Prostate gland (tissue), 2 donors: ENCODE results near the gene MPI. TPM values are rescaled to one million over a fixed set of nuclear protein-coding genes. Genes with fewer than 3 reads are reported as not detected.
"Not testable (repeated sequence)": the region's sequence is repeated elsewhere in the genome, so short reads cannot be mapped to it uniquely, and the experiment has no call there.

Source experiments
- DNase-seq: peaks from one replicate; pipeline ENCODE4 v3.0.0-alpha.2; 2019; ENCODE audit warnings: low spot score
- H3K27ac ChIP-seq, 2 donors: fragments of 200-600 bp; sonication (generic); 2 replicates each; pipeline ENCODE4 v1.5.1; 2017 to 2019
- H3K27me3 ChIP-seq: fragments of 200-600 bp; sonication (generic); replicated peaks from 2 replicates; pipeline ENCODE4 v1.5.1; 2019; ENCODE audit not compliant: insufficient read depth
- H3K36me3 ChIP-seq, 2 donors: fragments of 200-600 bp; sonication (generic); 1 replicate in 1 of 2; 2 replicates in 1 of 2; pipeline versions ENCODE4 v1.5.1 to v1.8.1; 2017 to 2019
- H3K4me1 ChIP-seq: fragments of 200-600 bp; sonication (generic); replicated peaks from 2 replicates; pipeline ENCODE4 v1.5.1; 2019
- H3K4me3 ChIP-seq, 2 donors: fragments of 200-600 bp; sonication (generic); 2 replicates each; pipeline ENCODE4 v1.5.1; 2017 to 2019
- H3K9me3 ChIP-seq: fragments of 200-600 bp; sonication (generic); 2 replicates; pipeline ENCODE4 v1.5.1; 2017
- POLR2A ChIP-seq: fragments of 450-650 bp; IDR thresholded peaks from one replicate; pipeline ENCODE4 v1.6.1; 2016; ENCODE audit warnings: antibody characterized with exemption, mild to moderate bottlenecking
- POLR2AphosphoS5 ChIP-seq: sonication (generic); formaldehyde crosslinking; IDR thresholded peaks from one replicate; pipeline ENCODE4 v1.6.1; 2017; ENCODE audit warnings: antibody characterized with exemption
- WGBS: methylation state at CpG from one replicate; pipeline ENCODE4 v1.1.5; 2018; 5-methylcytosine and 5-hydroxymethylcytosine counted together
- intact Hi-C: fragments of 100-400 bp; cut with DNase I; formaldehyde crosslinking; loops from one replicate; pipeline ENCODE4 v1.14.2; 2022
- total RNA-seq, 2 donors: library from RNA; depleted of rRNA; stranded (reverse); fragments of >200 nt; gene quantifications; one replicate each; pipeline ENCODE4 v1.1.0, GENCODE V29; 2016
- TF ChIP-seq, protein P1 (sequence below), 4 experiments: fragments of 200-600 bp in 2 of 4; fragments of 450-650 bp in 2 of 4; sonication (generic) in 2 of 4; IDR thresholded peaks; 1 replicate in 3 of 4; 2 replicates in 1 of 4; pipeline ENCODE4 v1.5.1; 2016 to 2019; ENCODE audit warnings: antibody characterized with exemption in 4 of 4, mild to moderate bottlenecking in 2 of 4, moderate library complexity in 2 of 4

MPI gene
- total RNA-seq, 2 donors from 2014 or later = 48.5 to 91.4 TPM

DNA sequence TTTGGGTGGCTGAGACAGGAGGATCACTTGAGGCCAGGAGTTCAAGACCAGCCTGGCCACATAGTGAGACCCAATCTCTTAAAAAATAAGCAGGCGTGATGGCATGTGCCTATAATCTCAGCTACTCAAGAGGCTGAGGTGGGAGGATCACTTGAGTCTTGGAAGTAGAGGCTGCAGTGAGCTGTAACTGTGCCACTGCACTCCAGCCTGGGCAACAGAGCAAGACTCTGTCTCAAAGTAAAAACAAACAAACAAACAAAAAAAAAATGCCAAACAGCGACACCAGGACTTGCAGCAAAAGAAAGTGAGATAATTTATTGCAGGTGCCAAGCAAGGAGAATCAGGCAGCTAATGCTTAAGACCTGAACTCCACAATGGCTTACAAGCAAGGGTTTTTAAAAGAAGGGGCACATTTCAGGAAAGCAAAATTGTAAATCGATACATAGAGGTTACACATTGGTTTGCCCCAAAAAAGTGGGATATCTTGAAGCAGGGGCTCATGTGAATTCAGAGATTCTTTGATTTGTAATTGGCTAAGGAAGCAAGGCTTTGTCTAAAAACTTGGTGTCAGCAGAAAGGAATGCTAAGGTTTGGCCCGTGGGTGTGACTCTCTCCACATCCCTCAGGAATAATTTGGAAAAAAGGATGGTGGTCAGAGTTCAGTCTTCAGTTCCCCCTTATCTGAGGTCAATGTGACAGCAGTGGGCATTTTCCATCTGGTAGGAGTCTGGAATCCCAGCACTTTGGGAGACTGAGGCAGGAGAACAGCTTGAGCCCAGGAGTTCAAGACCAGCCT lies 5.2 kb upstream of the MPI start:
- WGBS = 70% methylated on average over 4 of the region's 4 CpGs
- no peaks in the 10 kb centered on the region for H3K4me1 ChIP-seq
- no peak overlapping the region for H3K27ac ChIP-seq
- no peak overlapping the region for H3K4me3 ChIP-seq
- intact Hi-C loops = no loop called here
- H3K9me3 ChIP-seq = no peaks in the 10 kb centered on the region
- no peaks in the 10 kb centered on the region for H3K27me3 ChIP-seq
- TF ChIP-seq POLR2AphosphoS5 (no peak), POLR2A (no peak)
- TF ChIP-seq, protein P1, sequence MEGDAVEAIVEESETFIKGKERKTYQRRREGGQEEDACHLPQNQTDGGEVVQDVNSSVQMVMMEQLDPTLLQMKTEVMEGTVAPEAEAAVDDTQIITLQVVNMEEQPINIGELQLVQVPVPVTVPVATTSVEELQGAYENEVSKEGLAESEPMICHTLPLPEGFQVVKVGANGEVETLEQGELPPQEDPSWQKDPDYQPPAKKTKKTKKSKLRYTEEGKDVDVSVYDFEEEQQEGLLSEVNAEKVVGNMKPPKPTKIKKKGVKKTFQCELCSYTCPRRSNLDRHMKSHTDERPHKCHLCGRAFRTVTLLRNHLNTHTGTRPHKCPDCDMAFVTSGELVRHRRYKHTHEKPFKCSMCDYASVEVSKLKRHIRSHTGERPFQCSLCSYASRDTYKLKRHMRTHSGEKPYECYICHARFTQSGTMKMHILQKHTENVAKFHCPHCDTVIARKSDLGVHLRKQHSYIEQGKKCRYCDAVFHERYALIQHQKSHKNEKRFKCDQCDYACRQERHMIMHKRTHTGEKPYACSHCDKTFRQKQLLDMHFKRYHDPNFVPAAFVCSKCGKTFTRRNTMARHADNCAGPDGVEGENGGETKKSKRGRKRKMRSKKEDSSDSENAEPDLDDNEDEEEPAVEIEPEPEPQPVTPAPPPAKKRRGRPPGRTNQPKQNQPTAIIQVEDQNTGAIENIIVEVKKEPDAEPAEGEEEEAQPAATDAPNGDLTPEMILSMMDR (IDR thresholded peaks at IDR 0.05) = no peak
- H3K36me3 ChIP-seq = no peaks in the 10 kb centered on the region
- DNase-seq = no peak

DNA sequence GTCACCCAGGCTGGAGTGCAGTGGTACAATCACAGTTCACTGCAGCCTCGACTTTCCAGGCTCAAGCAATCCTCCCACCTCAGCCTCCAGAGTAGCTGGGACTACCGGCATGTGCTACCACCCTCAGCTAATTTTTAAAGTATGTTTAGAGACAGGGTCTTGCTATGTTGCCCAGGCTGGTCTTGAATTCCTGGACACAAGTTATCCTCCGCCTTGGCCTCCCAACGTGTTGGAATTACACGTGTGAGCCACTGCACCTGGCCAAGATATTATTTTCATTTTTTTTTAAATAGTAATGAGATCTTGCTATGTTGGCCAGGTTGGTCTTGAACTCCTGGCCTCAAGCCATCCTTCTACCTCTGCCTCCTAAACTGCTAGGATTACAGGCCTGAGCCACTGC lies 4.4 kb upstream of the MPI start:
- WGBS = 91% methylated on average over 5 of the region's 5 CpGs
- intact Hi-C loops = no loop called here

DNA sequence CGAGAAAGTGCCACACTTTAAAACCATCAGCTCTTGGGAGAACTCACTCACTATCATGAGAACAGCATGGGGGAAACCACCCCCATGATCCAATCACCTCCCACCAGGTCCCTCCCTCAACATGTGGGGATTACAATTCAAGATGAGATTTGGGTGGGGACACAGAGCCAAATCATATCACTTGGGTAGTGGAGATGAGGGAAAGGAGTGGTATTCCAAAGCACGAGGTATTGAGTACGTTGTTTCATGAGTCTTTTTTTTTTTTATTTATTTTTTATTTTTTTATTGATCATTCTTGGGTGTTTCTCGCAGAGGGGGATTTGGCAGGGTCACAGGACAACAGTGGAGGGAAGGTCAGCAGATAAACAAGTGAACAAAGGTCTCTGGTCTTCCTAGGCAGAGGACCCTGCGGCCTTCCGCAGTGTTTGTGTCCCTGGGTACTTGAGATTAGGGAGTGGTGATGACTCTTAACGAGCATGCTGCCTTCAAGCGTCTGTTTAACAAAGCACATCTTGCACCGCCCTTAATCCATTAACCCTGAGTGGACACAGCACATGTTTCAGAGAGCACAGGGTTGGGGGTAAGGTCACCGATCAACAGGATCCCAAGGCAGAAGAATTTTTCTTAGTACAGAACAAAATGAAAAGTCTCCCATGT lies 2.2 kb upstream of the MPI start:
- DNase-seq, H3K27ac ChIP-seq, H3K4me3 ChIP-seq, H3K4me1 ChIP-seq, intact Hi-C loops, H3K9me3 ChIP-seq, H3K27me3 ChIP-seq, H3K36me3 ChIP-seq: not testable (repeated sequence)
- WGBS = 79% methylated on average over 10 of the region's 10 CpGs

More for the DNA sequence above, 4.4 kb upstream of the MPI start:
- Histone ChIP-seq H3K9me3 (no peaks in the 10 kb centered on the region), H3K4me3 (no peak overlapping the region), H3K27me3 (no peaks in the 10 kb centered on the region), H3K4me1 (no peaks in the 10 kb centered on the region), H3K27ac (no peak overlapping the region), H3K36me3 (no peaks in the 10 kb centered on the region)
- TF ChIP-seq POLR2A (no peak), POLR2AphosphoS5 (no peak)
- TF ChIP-seq, protein P1 (IDR thresholded peaks at IDR 0.05) = no peak
- DNase-seq = no peak

DNA sequence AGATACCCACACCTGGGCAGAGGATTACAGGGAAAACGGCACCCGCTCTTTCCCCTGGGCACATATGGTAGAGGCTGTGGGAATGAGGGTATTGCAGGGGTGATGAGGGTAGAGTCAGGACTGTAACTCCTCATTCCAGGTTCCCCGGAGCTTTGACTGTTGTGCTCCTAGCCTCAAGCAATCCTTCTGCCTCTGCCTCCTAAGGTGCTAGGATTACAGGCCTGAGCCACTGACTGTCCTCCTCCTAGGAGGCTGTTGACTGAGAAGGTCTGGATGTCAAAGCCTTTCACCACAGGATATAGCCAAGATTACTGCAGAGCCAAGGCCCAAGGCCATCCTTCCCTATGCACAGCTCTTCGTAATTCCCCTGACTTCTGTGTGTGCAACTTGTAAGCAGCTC lies 1.1 kb upstream of the MPI start:
- intact Hi-C loops = no loop called here
- H3K4me3 ChIP-seq = no peak overlapping the region
- TF ChIP-seq, protein P1 (IDR thresholded peaks at IDR 0.05) = no peak
- no peak for TF ChIP-seq POLR2A
- TF ChIP-seq POLR2AphosphoS5 = no peak
- no peaks in the 10 kb centered on the region for H3K27me3 ChIP-seq
- WGBS = 100% methylated on average over 4 of the region's 4 CpGs
- no peaks in the 10 kb centered on the region for H3K36me3 ChIP-seq
- H3K4me1 ChIP-seq = no peaks in the 10 kb centered on the region
- DNase-seq = no peak
- H3K9me3 ChIP-seq = no peaks in the 10 kb centered on the region
- H3K27ac ChIP-seq = no peak overlapping the region

DNA sequence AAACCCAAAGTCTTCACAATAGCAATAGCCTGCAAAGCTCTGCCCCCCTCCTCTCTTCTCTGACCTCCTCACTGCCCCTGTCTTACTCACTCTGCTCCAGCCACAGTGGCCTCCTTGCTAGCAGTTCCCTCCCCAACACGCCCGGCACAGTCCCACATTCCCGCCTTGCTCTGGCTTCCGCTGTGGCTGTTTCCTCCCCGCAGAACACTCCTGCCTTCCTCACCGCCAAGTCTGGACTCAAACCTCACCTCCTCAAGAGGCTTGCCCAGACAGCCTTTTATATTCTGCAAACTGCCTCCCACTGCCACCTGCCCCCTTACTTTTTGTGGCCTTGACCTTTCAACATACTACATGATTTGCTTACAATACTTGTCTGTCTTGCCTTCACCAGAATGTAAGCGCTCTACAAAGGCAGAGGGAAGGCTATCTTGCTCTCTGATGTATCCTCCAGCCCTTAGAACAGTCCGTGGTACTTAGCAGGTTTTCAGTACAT lies 406 bp upstream of the MPI start:
- no peaks in the 10 kb centered on the region for H3K4me1 ChIP-seq

More for the DNA sequence above, 406 bp upstream of the MPI start:
- no peaks in the 10 kb centered on the region for H3K27me3 ChIP-seq
- TF ChIP-seq, protein P1 (IDR thresholded peaks at IDR 0.05) = no peak
- TF ChIP-seq POLR2AphosphoS5 (no peak), POLR2A (no peak)
- DNase-seq = no peak
- intact Hi-C loops = no loop called here
- WGBS = 17% methylated on average over 8 of the region's 8 CpGs
- peak overlapping the region; percentile 69 to 81 for H3K27ac ChIP-seq
- peak overlapping the region; percentile 87 to 92 for H3K4me3 ChIP-seq
- H3K9me3 ChIP-seq = no peaks in the 10 kb centered on the region
- H3K36me3 ChIP-seq = no peaks in the 10 kb centered on the region
